ENCODE measurements around the gene RAB21.
"Not testable (repeated sequence)": the region's sequence is repeated elsewhere in the genome, so short reads cannot be mapped to it uniquely, and the experiment has no call there.

Gene RAB21

DNA sequence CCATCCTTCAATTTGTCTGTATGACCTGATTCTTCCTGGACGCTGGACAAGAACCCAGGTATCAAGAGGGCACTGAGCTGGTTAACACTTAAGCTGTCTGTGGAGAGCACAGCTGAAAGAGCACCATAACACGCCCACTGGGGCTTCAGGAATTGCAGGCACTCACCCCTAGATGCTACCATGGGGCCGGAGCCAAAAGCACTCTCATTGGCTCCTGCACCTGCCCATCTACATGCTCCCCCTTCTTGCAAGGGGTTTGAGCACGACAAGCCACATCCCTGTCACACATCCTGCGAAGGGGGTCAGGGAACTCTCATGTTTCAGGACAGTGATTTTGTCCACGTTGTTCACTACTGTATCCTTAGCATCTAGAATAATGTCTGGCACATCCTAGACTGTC lies 49.8 kb downstream of the RAB21 start:
- Histone ChIP-seq H3K14ac (ENCODE audit: low read length in 2 of 2) (no peak overlapping the region), H2BK5ac (ENCODE audit: low read depth, low read length, poor library complexity, severe bottlenecking) (no peak overlapping the region), H3K27ac (ENCODE audit: low read length, poor library complexity, severe bottlenecking) (no peak overlapping the region)

DNA sequence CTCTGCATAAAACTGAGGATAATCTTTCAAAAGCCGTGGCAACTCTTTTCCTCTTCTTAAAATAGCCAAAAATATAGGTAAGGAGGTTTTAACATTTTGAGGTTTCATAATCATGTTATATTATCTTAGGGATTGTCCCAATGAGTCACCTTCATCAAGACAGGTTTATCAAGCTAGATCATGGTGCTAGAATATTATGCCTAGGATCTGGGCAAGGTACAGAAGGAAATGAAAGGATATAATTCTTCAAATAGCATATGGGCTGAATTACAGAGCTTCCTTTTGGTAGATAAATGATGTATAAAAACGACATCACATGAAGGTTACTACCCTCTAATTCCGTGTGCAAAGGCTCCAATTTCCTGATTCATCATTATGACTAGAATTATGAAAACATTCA lies 56.3 kb downstream of the RAB21 start:
- Histone ChIP-seq H3K14ac (ENCODE audit: low read length in 2 of 2) (no peak overlapping the region), H2AFZ (ENCODE audit: low read depth, low read length) (no peak overlapping the region), H3K4me2 (ENCODE audit: low read length, poor library complexity, severe bottlenecking) (no peak overlapping the region), H3K79me1 (replicated peaks; ENCODE audit: low read length, poor library complexity, severe bottlenecking) (no peaks in the 10 kb centered on the region), H2BK5ac (ENCODE audit: low read depth, low read length, poor library complexity, severe bottlenecking) (no peak overlapping the region), H2BK120ac (ENCODE audit: low read depth, low read length) (no peak overlapping the region), H2BK12ac (ENCODE audit: low read length in 2 of 2) (no peak overlapping the region), H3K4me3 (ENCODE audit: insufficient read depth in 1 of 2, low read depth in 1 of 2, low read length in 2 of 2) (no peak overlapping the region), H3K18ac (ENCODE audit: low read depth in 1 of 2, low read length in 2 of 2) (no peak overlapping the region), H3K4ac (ENCODE audit: low read depth in 1 of 2, low read length in 2 of 2) (no peak overlapping the region), H2AK5ac (ENCODE audit: low read length, severe bottlenecking) (no peak overlapping the region), H3K23ac (ENCODE audit: low read length in 2 of 2) (no peak overlapping the region), H3K27me3 (ENCODE audit: control insufficient read depth in 1 of 2, insufficient read depth in 1 of 2, low read length in 2 of 2) (no peaks in the 10 kb centered on the region), H3K9me3 (ENCODE audit: control insufficient read depth, low read length) (no peaks in the 10 kb centered on the region), H3K36me3 (ENCODE audit: control insufficient read depth in 1 of 2, insufficient read depth in 2 of 2, low read depth in 1 of 2, low read length in 2 of 2) (no peaks in the 10 kb centered on the region), H2BK15ac (ENCODE audit: low read depth, poor library complexity, severe bottlenecking) (no peak overlapping the region), H3K9ac (ENCODE audit: low read length) (no peak overlapping the region), H4K8ac (ENCODE audit: low read length) (no peak overlapping the region), H4K91ac (ENCODE audit: low read length) (no peak overlapping the region), H3K4me1 (ENCODE audit: control insufficient read depth, insufficient read depth, low read depth, low read length) (no peaks in the 10 kb centered on the region), H3K27ac (ENCODE audit: low read length, poor library complexity, severe bottlenecking) (no peak overlapping the region)
- WGBS = no CpG with 5 or more reads among the region's 3 CpGs
- no peak for DNase-seq

More for the DNA sequence above, 49.8 kb downstream of the RAB21 start:
- Histone ChIP-seq H3K27me3 (ENCODE audit: control insufficient read depth in 1 of 2, insufficient read depth in 1 of 2, low read length in 2 of 2) (peaks cover 0 to 7% of the 10 kb centered on the region in 2 experiments), H3K18ac (ENCODE audit: low read depth in 1 of 2, low read length in 2 of 2) (no peak overlapping the region), H3K4me2 (ENCODE audit: low read length, poor library complexity, severe bottlenecking) (no peak overlapping the region), H3K9me3 (ENCODE audit: control insufficient read depth, low read length) (no peaks in the 10 kb centered on the region), H4K8ac (ENCODE audit: low read length) (no peak overlapping the region), H3K4me3 (ENCODE audit: insufficient read depth in 1 of 2, low read depth in 1 of 2, low read length in 2 of 2) (no peak overlapping the region), H2AFZ (ENCODE audit: low read depth, low read length) (no peak overlapping the region), H2BK120ac (ENCODE audit: low read depth, low read length) (no peak overlapping the region), H4K91ac (ENCODE audit: low read length) (no peak overlapping the region), H3K36me3 (ENCODE audit: control insufficient read depth in 1 of 2, insufficient read depth in 2 of 2, low read depth in 1 of 2, low read length in 2 of 2) (no peaks in the 10 kb centered on the region), H3K4me1 (ENCODE audit: control insufficient read depth, insufficient read depth, low read depth, low read length) (no peaks in the 10 kb centered on the region), H3K4ac (ENCODE audit: low read depth in 1 of 2, low read length in 2 of 2) (no peak overlapping the region), H3K9ac (ENCODE audit: low read length) (no peak overlapping the region), H3K23ac (ENCODE audit: low read length in 2 of 2) (no peak overlapping the region), H3K79me1 (replicated peaks; ENCODE audit: low read length, poor library complexity, severe bottlenecking) (no peaks in the 10 kb centered on the region), H2BK15ac (ENCODE audit: low read depth, poor library complexity, severe bottlenecking) (no peak overlapping the region), H2BK12ac (ENCODE audit: low read length in 2 of 2) (no peak overlapping the region), H2AK5ac (ENCODE audit: low read length, severe bottlenecking) (no peak overlapping the region)
- 49% methylated on average over 5 of the region's 6 CpGs for WGBS
- no peak for DNase-seq

DNA sequence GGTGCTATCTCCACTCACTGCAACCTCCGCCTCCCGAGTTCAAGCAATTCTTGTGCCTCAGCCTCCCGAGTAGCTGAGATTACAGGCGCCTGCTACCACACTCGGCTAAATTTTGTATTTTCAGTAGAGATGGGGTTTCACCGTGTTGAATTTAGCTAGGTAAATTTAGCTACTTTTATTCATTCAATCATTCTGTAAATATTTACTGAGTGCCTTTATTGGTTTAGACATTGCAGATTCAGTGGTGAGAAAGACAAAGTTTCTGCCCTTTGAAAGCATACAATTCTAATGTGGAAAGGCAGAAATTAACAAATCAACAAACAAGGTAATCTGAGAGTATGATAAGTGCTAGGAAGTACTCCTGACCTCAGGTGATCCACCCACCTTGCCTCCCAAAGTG lies 60.6 kb downstream of the RAB21 start:
- H2BK12ac ChIP-seq (ENCODE audit: low read length in 2 of 2); H3K4me2 ChIP-seq (ENCODE audit: low read length, poor library complexity, severe bottlenecking); H4K91ac ChIP-seq (ENCODE audit: low read length); H2AFZ ChIP-seq (ENCODE audit: low read depth, low read length); H3K18ac ChIP-seq (ENCODE audit: low read depth in 1 of 2, low read length in 2 of 2); H3K23ac ChIP-seq (ENCODE audit: low read length in 2 of 2); H2BK120ac ChIP-seq (ENCODE audit: low read depth, low read length); H3K36me3 ChIP-seq (ENCODE audit: control insufficient read depth in 1 of 2, insufficient read depth in 2 of 2, low read depth in 1 of 2, low read length in 2 of 2); H3K9ac ChIP-seq (ENCODE audit: low read length); H3K27me3 ChIP-seq (ENCODE audit: control insufficient read depth in 1 of 2, insufficient read depth in 1 of 2, low read length in 2 of 2); H3K4me1 ChIP-seq (ENCODE audit: control insufficient read depth, insufficient read depth, low read depth, low read length); H3K9me3 ChIP-seq (ENCODE audit: control insufficient read depth, low read length); H3K79me1 ChIP-seq (replicated peaks; ENCODE audit: low read length, poor library complexity, severe bottlenecking); H3K4ac ChIP-seq (ENCODE audit: low read depth in 1 of 2, low read length in 2 of 2); DNase-seq; H2AK5ac ChIP-seq (ENCODE audit: low read length, severe bottlenecking); H2BK15ac ChIP-seq (ENCODE audit: low read depth, poor library complexity, severe bottlenecking); H3K14ac ChIP-seq (ENCODE audit: low read length in 2 of 2); H2BK5ac ChIP-seq (ENCODE audit: low read depth, low read length, poor library complexity, severe bottlenecking); H3K27ac ChIP-seq (ENCODE audit: low read length, poor library complexity, severe bottlenecking); H4K8ac ChIP-seq (ENCODE audit: low read length); H3K4me3 ChIP-seq (ENCODE audit: insufficient read depth in 1 of 2, low read depth in 1 of 2, low read length in 2 of 2): not testable (repeated sequence)
- 100% methylated on average over 3 of the region's 6 CpGs for WGBS

DNA sequence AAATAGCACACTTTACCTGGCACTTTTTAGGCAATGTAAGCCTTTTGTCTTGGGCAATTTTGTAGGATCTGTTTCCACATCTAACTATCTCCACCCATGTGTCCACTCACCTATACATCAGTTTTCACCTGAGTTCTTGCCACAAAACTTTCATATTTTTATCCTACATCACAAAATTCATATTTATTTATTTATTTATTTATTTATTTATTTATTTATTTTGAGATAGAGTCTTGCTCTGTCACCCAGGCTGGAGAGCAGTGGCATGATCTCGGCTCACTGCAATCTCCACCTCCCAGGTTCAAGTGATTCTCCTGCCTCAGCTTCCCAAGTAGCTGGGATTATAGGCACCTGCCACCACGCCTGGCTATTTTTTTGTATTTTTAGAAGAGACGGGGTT lies 67.4 kb downstream of the RAB21 start:
- H3K79me1 ChIP-seq (replicated peaks; ENCODE audit: low read length, poor library complexity, severe bottlenecking); H4K8ac ChIP-seq (ENCODE audit: low read length); H3K4me3 ChIP-seq (ENCODE audit: insufficient read depth in 1 of 2, low read depth in 1 of 2, low read length in 2 of 2); H3K9ac ChIP-seq (ENCODE audit: low read length); H2AK5ac ChIP-seq (ENCODE audit: low read length, severe bottlenecking); H3K23ac ChIP-seq (ENCODE audit: low read length in 2 of 2); H3K9me3 ChIP-seq (ENCODE audit: control insufficient read depth, low read length); H3K36me3 ChIP-seq (ENCODE audit: control insufficient read depth in 1 of 2, insufficient read depth in 2 of 2, low read depth in 1 of 2, low read length in 2 of 2); H3K4me2 ChIP-seq (ENCODE audit: low read length, poor library complexity, severe bottlenecking); H3K4ac ChIP-seq (ENCODE audit: low read depth in 1 of 2, low read length in 2 of 2); H3K27ac ChIP-seq (ENCODE audit: low read length, poor library complexity, severe bottlenecking); H3K4me1 ChIP-seq (ENCODE audit: control insufficient read depth, insufficient read depth, low read depth, low read length); H2BK120ac ChIP-seq (ENCODE audit: low read depth, low read length); H3K14ac ChIP-seq (ENCODE audit: low read length in 2 of 2); H3K27me3 ChIP-seq (ENCODE audit: control insufficient read depth in 1 of 2, insufficient read depth in 1 of 2, low read length in 2 of 2); H2AFZ ChIP-seq (ENCODE audit: low read depth, low read length); H2BK12ac ChIP-seq (ENCODE audit: low read length in 2 of 2); H4K91ac ChIP-seq (ENCODE audit: low read length); H2BK5ac ChIP-seq (ENCODE audit: low read depth, low read length, poor library complexity, severe bottlenecking); H3K18ac ChIP-seq (ENCODE audit: low read depth in 1 of 2, low read length in 2 of 2); H2BK15ac ChIP-seq (ENCODE audit: low read depth, poor library complexity, severe bottlenecking); DNase-seq: not testable (repeated sequence)
- WGBS = 97% methylated on average over 3 of the region's 3 CpGs

Measured in mesenchymal stem cell (in vitro differentiated cells and primary cell).